GM18507 (cell line): ENCODE measurements around the gene RHOBTB1.
"Not testable (repeated sequence)": the region's sequence is repeated elsewhere in the genome, so short reads cannot be mapped to it uniquely, and the experiment has no call there.

Experiments used
- DNase-seq: peaks from one replicate; pipeline ENCODE4 v3.0.0; 2011; ENCODE audit warnings: low read depth; ENCODE audit not compliant: insufficient read length; ENCODE audit errors: extremely low spot score
- FAIRE-seq: peaks from 2 replicates; lab custom pipeline; 2011; peaks lifted over from hg19 to GRCh38; lab: Jason Lieb, UNC

The RHOBTB1 gene

GRCh38 chr10:60944058-60944909, at the start of gene RHOBTB1:
RHOBTB1 (minus strand) TSS chr10:60944185; CDS start chr10:60911542, 32,643 bp downstream.
- FAIRE-seq (no peak), DNase-seq (no peak)

- FAIRE-seq (no peak), DNase-seq (no peak)
These were observed 48.7 kb upstream of the RHOBTB1 start for GRCh38 chr10:60992636-60993035.

GRCh38 chr10:60990663-60991062, 46.7 kb upstream of the RHOBTB1 start:
- DNase-seq (no peak), FAIRE-seq (no peak)

- FAIRE-seq: no peak
- DNase-seq: no peak
These were observed 45.5 kb upstream of the RHOBTB1 start for GRCh38 chr10:60989400-60989876.

GRCh38 chr10:60986791-60987190, 42.8 kb upstream of the RHOBTB1 start:
- FAIRE-seq (no peak), DNase-seq (no peak)

- FAIRE-seq: no peak
These were observed 42.0 kb upstream of the RHOBTB1 start for GRCh38 chr10:60985951-60986350.

GRCh38 chr10:60980997-60981396, 37.0 kb upstream of the RHOBTB1 start:
- FAIRE-seq (no peak), DNase-seq (no peak)

More at GRCh38 chr10:60985951-60986350, 42.0 kb upstream of the RHOBTB1 start:
- no peak for DNase-seq

GRCh38 chr10:60979667-60980104, 35.7 kb upstream of the RHOBTB1 start:
- FAIRE-seq (no peak), DNase-seq (no peak)

GRCh38 chr10:60978287-60979115, 34.5 kb upstream of the RHOBTB1 start:
- DNase-seq (no peak), FAIRE-seq (no peak)

GRCh38 chr10:60977161-60978122, 33.5 kb upstream of the RHOBTB1 start:
- FAIRE-seq (no peak), DNase-seq (no peak)

GRCh38 chr10:60976687-60977086, 32.7 kb upstream of the RHOBTB1 start:
- no peak for FAIRE-seq
- no peak for DNase-seq

GRCh38 chr10:60975716-60976115, 31.7 kb upstream of the RHOBTB1 start:
- FAIRE-seq (no peak), DNase-seq (no peak)

- FAIRE-seq (no peak), DNase-seq (no peak)
These were observed 30.6 kb upstream of the RHOBTB1 start for GRCh38 chr10:60974463-60975149.

GRCh38 chr10:60973086-60973485, 29.1 kb upstream of the RHOBTB1 start:
- FAIRE-seq: no peak
- no peak for DNase-seq

- FAIRE-seq, DNase-seq: not testable (repeated sequence)
These were observed 28.2 kb upstream of the RHOBTB1 start for GRCh38 chr10:60972181-60972580.

GRCh38 chr10:60970526-60970925, 26.5 kb upstream of the RHOBTB1 start:
- DNase-seq (no peak), FAIRE-seq (no peak)

- FAIRE-seq (no peak), DNase-seq (no peak)
These were observed 24.5 kb upstream of the RHOBTB1 start for GRCh38 chr10:60968504-60968903.

GRCh38 chr10:60967854-60968484, 24.0 kb upstream of the RHOBTB1 start:
- DNase-seq: no peak

More at GRCh38 chr10:60967854-60968484, 24.0 kb upstream of the RHOBTB1 start:
- FAIRE-seq: no peak
